Adipocyte (in vitro differentiated cells): ENCODE results near the gene DTL.

Experiments
- DNase-seq: peaks from one replicate; pipeline ENCODE4 v3.0.0-alpha.2; 2015; ENCODE audit warnings: low read depth
- H3K27me3 ChIP-seq: replicated peaks from 2 replicates; pipeline ENCODE4 v1.7.0; 2013; ENCODE audit warnings: mild to moderate bottlenecking, low read length, moderate library complexity; ENCODE audit not compliant: control insufficient read depth, insufficient read depth
- H3K36me3 ChIP-seq: 2 replicates; pipeline ENCODE4 v1.7.0; 2013; ENCODE audit warnings: low read length, mild to moderate bottlenecking, moderate library complexity; ENCODE audit not compliant: control insufficient read depth, insufficient read depth, severe bottlenecking
- H3K4me1 ChIP-seq: 2 replicates; pipeline ENCODE4 v1.7.0; 2013; ENCODE audit warnings: mild to moderate bottlenecking, low read length, moderate library complexity; ENCODE audit not compliant: control insufficient read depth, insufficient read depth
- H3K4me3 ChIP-seq: 2 replicates; pipeline ENCODE4 v1.7.0; 2013; ENCODE audit warnings: mild to moderate bottlenecking, low read length, moderate library complexity
- H3K9ac ChIP-seq: 2 replicates; pipeline ENCODE4 v1.7.0; 2013; ENCODE audit warnings: mild to moderate bottlenecking, low read length, moderate library complexity
- H3K9me3 ChIP-seq: 2 replicates; pipeline ENCODE4 v1.7.0; 2013; ENCODE audit warnings: mild to moderate bottlenecking, low read length, moderate library complexity; ENCODE audit not compliant: control insufficient read depth

DTL gene

DNA sequence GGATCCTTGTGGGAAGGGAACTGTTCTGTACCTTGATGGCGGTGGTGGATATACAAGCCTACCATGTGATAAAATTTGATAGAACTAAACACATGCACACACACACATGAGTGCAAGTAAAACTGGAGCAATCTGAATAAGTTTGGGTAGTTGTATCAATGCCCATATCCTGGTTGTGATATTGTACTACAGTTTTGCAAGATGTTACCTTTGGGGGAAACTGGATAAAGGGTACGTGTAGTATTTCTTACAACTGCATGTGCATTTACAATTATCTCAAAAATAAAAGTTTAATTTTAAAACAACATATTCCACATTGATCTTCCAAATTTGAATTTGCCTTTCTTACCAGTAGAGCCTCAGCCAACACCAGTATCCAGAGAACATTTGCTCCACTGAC, 99.6 kb downstream of the DTL start:
- no peak overlapping the region for H3K9ac ChIP-seq
- H3K4me1 ChIP-seq: peaks cover 4% of the 10 kb centered on the region
- H3K4me3 ChIP-seq: no peak overlapping the region
- H3K36me3 ChIP-seq: no peaks in the 10 kb centered on the region
- no peaks in the 10 kb centered on the region for H3K27me3 ChIP-seq
- DNase-seq: no peak
- peaks cover 4% of the 10 kb centered on the region for H3K9me3 ChIP-seq

DNA sequence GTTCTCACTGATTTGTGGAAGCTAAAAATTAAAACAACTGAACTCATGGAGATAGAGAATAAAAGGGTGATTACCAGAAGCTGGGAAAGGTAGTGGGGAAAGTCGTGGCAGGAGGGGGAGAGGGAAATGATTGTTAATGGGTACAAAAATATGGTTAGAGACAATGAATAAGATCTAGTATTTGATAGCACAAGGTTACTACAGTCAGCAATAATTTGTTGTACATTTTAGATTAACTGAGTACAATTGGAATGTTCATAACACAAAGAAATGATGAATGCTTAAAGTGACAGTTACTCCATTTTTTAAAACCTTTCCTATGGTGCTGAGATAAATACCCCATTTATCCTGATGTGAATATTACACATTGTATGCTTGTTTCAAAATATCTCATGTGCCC, 102.3 kb downstream of the DTL start:
- H3K9me3 ChIP-seq: peaks cover 4% of the 10 kb centered on the region
- DNase-seq: no peak
- H3K9ac ChIP-seq: no peak overlapping the region
- H3K36me3 ChIP-seq: no peaks in the 10 kb centered on the region
- H3K27me3 ChIP-seq: no peaks in the 10 kb centered on the region
- H3K4me3 ChIP-seq: no peak overlapping the region
- peaks cover 4% of the 10 kb centered on the region for H3K4me1 ChIP-seq

DNA sequence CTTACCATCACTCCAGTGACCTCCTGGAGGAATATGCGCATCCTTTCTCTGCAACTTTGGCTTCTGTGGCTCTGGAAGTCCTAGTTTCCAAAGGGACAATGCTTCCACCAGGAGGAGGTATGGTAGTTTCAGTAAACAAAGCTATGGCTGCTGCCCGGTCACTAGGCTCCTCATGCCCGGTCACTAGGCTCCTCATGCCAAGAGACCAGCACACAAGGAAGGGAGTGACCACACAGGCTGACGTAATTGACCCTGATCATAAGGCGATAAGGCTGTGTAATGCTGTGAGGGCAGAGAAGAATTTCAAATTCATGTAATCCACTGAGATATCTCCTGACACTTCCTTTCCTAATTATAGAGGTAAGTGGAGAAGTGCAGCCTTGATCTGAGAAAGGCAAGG, 102.9 kb downstream of the DTL start:
- Histone ChIP-seq H3K4me1 (peaks cover 4% of the 10 kb centered on the region), H3K36me3 (no peaks in the 10 kb centered on the region), H3K9ac (no peak overlapping the region), H3K4me3 (no peak overlapping the region), H3K27me3 (no peaks in the 10 kb centered on the region), H3K9me3 (peaks cover 4% of the 10 kb centered on the region)
- no peak for DNase-seq

DNA sequence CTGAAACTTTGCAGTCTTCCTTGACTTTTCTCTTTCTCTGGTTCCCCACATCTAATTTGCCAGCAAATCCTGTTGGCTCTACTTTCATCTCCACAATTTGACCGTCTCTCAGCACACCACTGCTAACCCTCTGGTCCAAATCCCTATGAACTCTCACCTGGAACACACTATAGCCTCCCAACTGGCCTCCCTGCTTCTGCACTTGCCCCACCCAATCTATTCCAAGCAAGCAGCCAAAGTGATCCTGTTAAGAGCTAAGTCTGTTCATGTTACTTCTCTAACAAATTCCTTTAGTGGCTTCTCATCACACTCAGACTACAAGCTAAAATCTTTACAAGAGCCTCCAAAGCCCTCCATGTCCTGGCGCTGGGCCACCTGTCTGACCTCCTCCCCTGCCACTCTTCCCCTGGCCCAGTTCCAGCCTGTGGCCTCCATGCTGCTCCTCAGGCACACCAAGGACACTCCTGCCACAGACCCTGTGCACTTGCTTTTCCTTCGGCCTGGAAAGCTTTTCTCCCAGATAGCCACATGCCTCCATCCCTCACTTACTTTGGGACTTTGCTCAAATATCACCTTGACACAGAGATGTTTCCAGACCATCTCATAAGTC, 104.1 kb downstream of the DTL start:
- DNase-seq: no peak

DNA sequence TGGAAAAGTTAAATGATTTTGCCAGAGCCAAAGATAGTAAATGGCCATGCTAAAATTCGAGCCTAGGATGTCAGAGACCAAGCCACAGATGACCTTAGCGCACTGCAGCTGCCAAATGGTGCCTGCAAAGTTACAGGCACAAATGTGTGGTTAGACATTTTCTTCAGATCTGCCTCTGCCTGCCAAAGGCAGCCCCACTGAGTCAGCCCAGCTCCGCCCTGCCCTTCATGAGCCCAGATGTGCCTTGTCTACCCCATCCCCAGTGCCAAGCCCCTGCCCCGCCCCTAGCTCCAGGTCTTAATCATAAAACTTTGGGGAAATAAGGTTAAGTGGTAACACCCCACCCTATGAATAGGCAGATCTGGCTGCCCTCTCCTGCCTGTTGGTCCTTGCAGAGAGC, 105.9 kb downstream of the DTL start:
- Histone ChIP-seq H3K27me3 (no peaks in the 10 kb centered on the region), H3K4me3 (no peak overlapping the region), H3K4me1 (peaks cover 4% of the 10 kb centered on the region), H3K9me3 (no peaks in the 10 kb centered on the region), H3K36me3 (no peaks in the 10 kb centered on the region), H3K9ac (no peak overlapping the region)
- no peak for DNase-seq

More for the DNA sequence above, 104.1 kb downstream of the DTL start:
- H3K27me3 ChIP-seq: no peaks in the 10 kb centered on the region
- H3K9me3 ChIP-seq: peaks cover 4% of the 10 kb centered on the region
- peaks cover 4% of the 10 kb centered on the region for H3K4me1 ChIP-seq
- no peak overlapping the region for H3K4me3 ChIP-seq
- H3K36me3 ChIP-seq: no peaks in the 10 kb centered on the region
- no peak overlapping the region for H3K9ac ChIP-seq

DNA sequence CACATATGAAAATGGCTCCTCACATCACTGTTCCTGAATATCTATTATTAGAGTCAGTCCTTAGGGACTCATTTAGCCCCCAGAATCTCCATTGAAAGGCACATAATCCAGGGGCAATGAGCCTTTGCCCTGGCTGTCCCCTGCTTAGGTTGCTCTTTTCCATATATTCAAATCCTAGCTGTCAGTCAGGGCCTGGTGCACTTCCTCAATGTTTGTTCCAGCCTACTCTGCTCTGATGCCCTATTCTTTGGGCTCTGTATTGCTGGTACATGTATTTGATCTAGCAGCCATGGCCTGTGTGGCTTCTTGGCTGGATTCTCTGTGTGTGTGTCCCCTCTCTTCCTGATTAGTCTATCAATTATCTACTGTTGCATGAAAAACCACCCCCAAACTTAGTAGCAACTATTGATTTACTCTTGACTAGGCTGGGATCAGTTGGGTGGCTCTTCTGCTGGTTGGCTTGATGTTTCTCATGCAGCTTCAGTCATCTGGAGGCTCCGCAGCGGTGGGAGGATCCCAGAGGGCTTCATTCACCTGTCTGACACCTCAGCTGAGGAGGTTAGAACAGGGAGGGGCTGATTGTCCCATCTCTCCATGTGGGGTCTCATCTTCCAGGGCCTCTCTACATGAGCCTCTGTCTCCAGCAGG, 107.5 kb downstream of the DTL start:
- H3K27me3 ChIP-seq: no peaks in the 10 kb centered on the region

DNA sequence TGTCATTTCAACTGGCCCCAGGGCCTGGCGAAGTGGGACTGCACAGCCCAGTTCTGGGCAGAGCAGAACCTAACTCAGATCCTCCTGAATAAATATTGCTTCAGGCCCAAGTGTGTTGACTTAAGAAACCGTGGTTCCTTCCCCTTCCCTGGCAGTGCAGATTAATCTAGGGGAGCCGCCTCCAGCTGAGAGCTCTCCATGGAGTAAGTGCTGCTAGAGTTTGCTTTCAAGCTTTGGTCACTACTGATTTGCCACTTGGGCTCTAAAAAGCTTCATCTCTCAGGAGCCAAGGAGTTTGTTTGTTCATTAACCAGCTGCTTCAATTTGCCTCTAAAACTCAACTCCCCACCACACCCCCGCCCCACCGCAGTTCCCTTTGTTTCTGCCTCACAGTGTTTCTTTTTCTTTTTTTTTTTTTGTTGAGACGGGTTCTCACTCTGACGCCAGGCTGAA, 112.1 kb downstream of the DTL start:
- H3K4me1 ChIP-seq: no peaks in the 10 kb centered on the region
- DNase-seq: no peak
- H3K27me3 ChIP-seq: no peaks in the 10 kb centered on the region

More for the DNA sequence above, 107.5 kb downstream of the DTL start:
- no peak for DNase-seq
- H3K4me1 ChIP-seq: peaks cover 4% of the 10 kb centered on the region
- H3K9ac ChIP-seq: no peak overlapping the region
- H3K36me3 ChIP-seq: no peaks in the 10 kb centered on the region
- H3K9me3 ChIP-seq: no peaks in the 10 kb centered on the region
- H3K4me3 ChIP-seq: no peak overlapping the region

DNA sequence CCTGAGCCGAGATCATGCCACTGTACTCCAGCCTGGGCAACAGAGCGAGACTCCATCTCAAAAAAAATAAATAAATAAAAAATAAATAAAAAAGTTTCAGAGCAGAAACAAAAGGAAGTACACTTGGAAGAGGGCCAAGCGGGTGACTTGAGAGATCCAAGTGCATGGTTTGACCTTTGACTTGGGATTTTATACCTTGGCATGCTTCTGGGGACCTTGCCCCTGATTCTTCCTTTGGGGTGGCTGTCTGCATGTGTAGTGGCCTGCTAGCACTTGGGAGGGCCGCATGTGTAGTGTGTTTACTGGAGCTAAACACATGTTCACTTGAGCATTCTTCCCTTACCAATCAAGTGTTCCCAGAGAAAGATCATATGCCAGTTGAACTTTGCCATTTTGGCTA, 114.0 kb downstream of the DTL start:
- H3K9me3 ChIP-seq: no peaks in the 10 kb centered on the region
- no peaks in the 10 kb centered on the region for H3K36me3 ChIP-seq
- H3K27me3 ChIP-seq: no peaks in the 10 kb centered on the region
- no peak overlapping the region for H3K4me3 ChIP-seq
- H3K4me1 ChIP-seq: no peaks in the 10 kb centered on the region
- H3K9ac ChIP-seq: no peak overlapping the region
- no peak for DNase-seq

More for the DNA sequence above, 112.1 kb downstream of the DTL start:
- no peak overlapping the region for H3K4me3 ChIP-seq
- H3K36me3 ChIP-seq: no peaks in the 10 kb centered on the region
- H3K9me3 ChIP-seq: no peaks in the 10 kb centered on the region
- H3K9ac ChIP-seq: no peak overlapping the region

DNA sequence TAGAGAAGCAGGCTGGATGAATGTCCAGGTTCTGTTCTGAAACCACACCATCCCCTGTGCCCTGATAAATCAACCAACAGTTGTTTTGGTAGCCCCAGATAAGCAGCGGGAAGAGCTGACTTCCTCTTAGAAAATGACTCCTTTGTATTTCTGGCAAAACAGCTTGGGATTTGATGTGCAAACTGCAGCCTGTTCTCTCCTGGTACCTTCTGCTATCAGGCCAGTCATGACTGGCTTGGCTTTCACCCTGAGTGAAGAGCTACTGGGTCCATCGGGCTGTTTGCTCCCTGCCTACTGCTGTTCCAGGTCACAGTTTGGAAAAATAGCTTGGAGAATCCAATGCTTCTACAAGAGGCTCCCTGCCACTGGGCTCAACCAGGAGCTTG, 116.8 kb downstream of the DTL start:
- no peaks in the 10 kb centered on the region for H3K4me1 ChIP-seq
- no peak overlapping the region for H3K9ac ChIP-seq
- H3K36me3 ChIP-seq: no peaks in the 10 kb centered on the region
- no peaks in the 10 kb centered on the region for H3K27me3 ChIP-seq
- no peak for DNase-seq
- no peak overlapping the region for H3K4me3 ChIP-seq
- no peaks in the 10 kb centered on the region for H3K9me3 ChIP-seq

DNA sequence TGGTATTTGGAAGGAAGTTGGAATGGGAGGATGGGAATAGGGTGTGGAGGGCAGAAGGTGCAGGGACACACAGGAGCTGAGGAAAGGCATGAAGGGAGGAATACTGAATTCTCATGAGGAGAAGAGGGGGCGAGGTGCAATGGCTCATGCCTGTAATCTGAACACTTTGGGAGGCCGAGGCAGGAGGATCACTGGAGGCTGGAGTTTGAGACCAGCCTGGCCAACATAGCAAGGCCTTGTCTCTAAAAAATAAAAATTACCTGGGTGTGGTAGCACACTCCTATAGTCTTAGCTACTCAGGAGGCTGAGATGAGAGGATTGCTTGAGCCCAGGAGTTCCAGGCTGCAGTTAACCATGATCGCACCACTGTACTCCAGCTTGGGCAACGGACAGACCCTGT, 117.3 kb downstream of the DTL start:
- Histone ChIP-seq H3K4me3 (no peak overlapping the region), H3K9me3 (no peaks in the 10 kb centered on the region), H3K4me1 (no peaks in the 10 kb centered on the region), H3K27me3 (no peaks in the 10 kb centered on the region), H3K9ac (no peak overlapping the region), H3K36me3 (no peaks in the 10 kb centered on the region)
- DNase-seq: no peak

DNA sequence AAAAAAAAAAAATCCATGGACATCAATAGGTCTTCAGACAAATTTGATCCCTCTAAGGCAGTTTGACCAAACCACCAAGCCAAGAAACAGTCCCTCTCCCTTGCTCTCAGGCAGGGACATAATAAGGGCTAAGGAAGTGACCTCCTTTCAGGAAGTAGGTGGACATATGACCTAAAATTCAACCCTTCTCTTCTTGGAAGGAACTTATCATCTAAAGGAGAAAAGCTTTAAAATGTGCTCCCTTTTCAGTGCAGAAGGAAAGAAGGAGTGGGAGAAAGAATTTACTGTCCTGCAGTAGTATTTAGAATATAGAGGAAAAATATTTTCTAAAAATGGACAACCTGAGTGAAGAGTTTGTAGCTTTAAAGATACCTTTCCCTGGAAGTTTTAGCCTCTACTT, 118.1 kb downstream of the DTL start:
- Histone ChIP-seq H3K4me3 (no peak overlapping the region), H3K27me3 (no peaks in the 10 kb centered on the region), H3K4me1 (no peaks in the 10 kb centered on the region), H3K9me3 (no peaks in the 10 kb centered on the region), H3K36me3 (no peaks in the 10 kb centered on the region), H3K9ac (no peak overlapping the region)
- no peak for DNase-seq
